EH (cell line): ENCODE data around the gene MEAK7.

Source experiments
- DNase-seq: peaks from one replicate; pipeline ENCODE4 v3.0.0-alpha.2; 2015; ENCODE audit warnings: low read depth

MEAK7 gene

GRCh38 chr16:84504420-84505248 is at the start of gene MEAK7:
MEAK7 (minus strand) TSS chr16:84504659; CDS start chr16:84498086, 6,573 bp downstream.
- DNase-seq, result peak; percentile 98

- no peak for DNase-seq
Observed at GRCh38 chr16:84553873-84554399, 49.5 kb upstream of the MEAK7 start.

GRCh38 chr16:84552135-84552534 is 47.7 kb upstream of the MEAK7 start:
- DNase-seq, result no peak

- DNase-seq, result no peak
Observed at GRCh38 chr16:84550096-84550495, 45.6 kb upstream of the MEAK7 start.

- DNase-seq, result no peak
Observed at GRCh38 chr16:84548971-84549844, 44.7 kb upstream of the MEAK7 start.

GRCh38 chr16:84548508-84548907 is 44.0 kb upstream of the MEAK7 start:
- no peak for DNase-seq

GRCh38 chr16:84547546-84548061 is 43.1 kb upstream of the MEAK7 start:
- no peak for DNase-seq

- no peak for DNase-seq
Observed at GRCh38 chr16:84546669-84547545, 42.4 kb upstream of the MEAK7 start.

- no peak for DNase-seq
Observed at GRCh38 chr16:84545114-84545737, 40.8 kb upstream of the MEAK7 start.

- DNase-seq, result peak; percentile 63
Observed at GRCh38 chr16:84544031-84544773, 39.7 kb upstream of the MEAK7 start.

GRCh38 chr16:84543253-84543652 is 38.8 kb upstream of the MEAK7 start:
- no peak for DNase-seq

- peak; percentile 86 for DNase-seq
Observed at GRCh38 chr16:84541999-84542817, 37.7 kb upstream of the MEAK7 start.

GRCh38 chr16:84540194-84540593 is 35.7 kb upstream of the MEAK7 start:
- DNase-seq, result no peak

- DNase-seq, result no peak
Observed at GRCh38 chr16:84538222-84538840, 33.9 kb upstream of the MEAK7 start.

GRCh38 chr16:84537491-84538151 is 33.2 kb upstream of the MEAK7 start:
- DNase-seq, result no peak

GRCh38 chr16:84535851-84536250 is 31.4 kb upstream of the MEAK7 start:
- no peak for DNase-seq

- DNase-seq, result no peak
Observed at GRCh38 chr16:84535408-84535807, 30.9 kb upstream of the MEAK7 start.

GRCh38 chr16:84534815-84535214 is 30.4 kb upstream of the MEAK7 start:
- no peak for DNase-seq
